Heart left ventricle (tissue), 16 donors: ENCODE results near the gene FBXO9. TPM values are rescaled to one million over a fixed set of nuclear protein-coding genes. Genes with fewer than 3 reads are reported as not detected.

Experiments
- ATAC-seq, 4 donors: fragments of 200-7000 bp; cut with Tn5 transposase; one replicate each; pipeline ENCODE4 v1.9.1; 2020 to 2022; ENCODE audit warnings: moderate library complexity in 4 of 4, mild to moderate bottlenecking in 3 of 4, moderate number of reproducible peaks in 1 of 4
- DNase-seq, 5 donors: peaks; one replicate each; pipeline ENCODE4 v3.0.0-alpha.2; 2020
- H3K27ac ChIP-seq, 12 donors: fragments of 200-600 bp; sonication (generic) in 4 of 12; one replicate each; pipeline versions ENCODE4 v1.5.0 to v1.8.0; 2016 to 2022; ENCODE audit warnings: mild to moderate bottlenecking in 2 of 12
- H3K27me3 ChIP-seq, 9 donors: fragments of 200-600 bp; sonication (generic) in 2 of 9; one replicate each; pipeline versions ENCODE4 v1.5.1 to v1.8.0; 2016 to 2022; ENCODE audit warnings: mild to moderate bottlenecking in 3 of 9
- H3K36me3 ChIP-seq, 9 donors: fragments of 200-600 bp; sonication (generic) in 2 of 9; one replicate each; pipeline versions ENCODE4 v1.5.0 to v1.8.0; 2018 to 2022; ENCODE audit warnings: mild to moderate bottlenecking in 2 of 9
- H3K4me1 ChIP-seq, 12 donors: fragments of 200-600 bp; sonication (generic) in 4 of 12; one replicate each; pipeline versions ENCODE4 v1.5.0 to v1.8.0; 2016 to 2022; ENCODE audit warnings: mild to moderate bottlenecking in 3 of 12
- H3K4me3 ChIP-seq, 12 donors: fragments of 200-600 bp; sonication (generic) in 4 of 12; one replicate each; pipeline versions ENCODE4 v1.5.0 to v1.8.0; 2017 to 2022; ENCODE audit warnings: mild to moderate bottlenecking in 9 of 12, moderate library complexity in 4 of 12
- H3K9me3 ChIP-seq, 12 donors: fragments of 200-600 bp; sonication (generic) in 4 of 12; one replicate each; pipeline versions ENCODE4 v1.5.0 to v1.8.0; 2016 to 2022; ENCODE audit warnings: mild to moderate bottlenecking in 1 of 12
- POLR2A ChIP-seq, 2 donors: fragments of 450-650 bp; IDR thresholded peaks; one replicate each; pipeline ENCODE4 v1.6.1; 2017; ENCODE audit warnings: antibody characterized with exemption in 2 of 2, mild to moderate bottlenecking in 2 of 2, moderate library complexity in 2 of 2
- WGBS, 4 donors: extraction: QIAGEN DNeasy Blood & Tissue Kit in 2 of 4; methylation state at CpG; one replicate each; pipeline versions ENCODE4 v1.1.5 to v1.1.7; 2013 to 2018; 5-methylcytosine and 5-hydroxymethylcytosine counted together
- intact Hi-C, 10 donors: fragments of 100-400 bp; cut with DNase I; formaldehyde crosslinking; loops; one replicate each; pipeline versions ENCODE4 v1.11.1 to v1.14.2; 2022
- polyA plus RNA-seq, 2 donors: library from polyadenylated mRNA; stranded (reverse); fragments of 200-250 nt; gene quantifications; one replicate each; pipeline ENCODE4 v1.2.3, GENCODE V29; 2013
- total RNA-seq, 9 donors: library from RNA; depleted of rRNA in 2 of 9; stranded (reverse); fragments of >200 nt in 2 of 9; fragmentation: NEBNext Ultra II Directional in 3 of 9; extraction: Animal tissue kit (Norgen Biotek cat#: 25700) in 3 of 9; gene quantifications; one replicate each; pipeline versions ENCODE4 v1.1.0 to v1.2.4, GENCODE V29; 2016 to 2023
- TF ChIP-seq, protein P1 (sequence below), 12 donors: fragments of 200-600 bp; sonication (generic) in 4 of 12; IDR thresholded peaks; one replicate each; pipeline versions ENCODE4 v1.5.0 to v1.8.0; 2018 to 2022; ENCODE audit warnings: antibody characterized with exemption in 12 of 12, mild to moderate bottlenecking in 5 of 12
- donor health status: ischemic (EF 13 %, LVEDD 7.1; RV severe dilation, severe dysfunction).
- donor health status: healthy with polysubstance abuse.
- donor health status: DM: no; HTN: yes; CAD: no.
- donor health status: DM: no; HTN: no; CAD: no.
- donor health status: ischemic (EF 25% LVEDD 6.9; RV normal size, moderate dysfunction).
- donor health status: ischemic (EF 25% LVEDD 5.7; RV mildly dilated, moderate dysfunction).
- donor health status: healthy.
- donor health status: DM: yes; HTN: yes; CAD: no.
- donor health status: ischemic (EF 35%, LVEDD 5.7; RV mildly dilated, moderate dysfunction).
- donor health status: nonischemic (EF 11% LVEDD 7.7; RV severe dilation, severe dysfunction).
- donor health status: DM: yes; HTN: yes; CAD: no.
- donor health status: PGD.
- donor health status: ischemic (EF 29% LVEDD 5.4; RV normal size, mild dysfunction).
- donor health status: nonischemic (EF 23%, LVEDD 6.1; RV moderate dilation, normal function).

The FBXO9 gene
- total and polyA plus RNA-seq, 11 donors: 9.0 to 98.9 (median 69.7) TPM

DNA sequence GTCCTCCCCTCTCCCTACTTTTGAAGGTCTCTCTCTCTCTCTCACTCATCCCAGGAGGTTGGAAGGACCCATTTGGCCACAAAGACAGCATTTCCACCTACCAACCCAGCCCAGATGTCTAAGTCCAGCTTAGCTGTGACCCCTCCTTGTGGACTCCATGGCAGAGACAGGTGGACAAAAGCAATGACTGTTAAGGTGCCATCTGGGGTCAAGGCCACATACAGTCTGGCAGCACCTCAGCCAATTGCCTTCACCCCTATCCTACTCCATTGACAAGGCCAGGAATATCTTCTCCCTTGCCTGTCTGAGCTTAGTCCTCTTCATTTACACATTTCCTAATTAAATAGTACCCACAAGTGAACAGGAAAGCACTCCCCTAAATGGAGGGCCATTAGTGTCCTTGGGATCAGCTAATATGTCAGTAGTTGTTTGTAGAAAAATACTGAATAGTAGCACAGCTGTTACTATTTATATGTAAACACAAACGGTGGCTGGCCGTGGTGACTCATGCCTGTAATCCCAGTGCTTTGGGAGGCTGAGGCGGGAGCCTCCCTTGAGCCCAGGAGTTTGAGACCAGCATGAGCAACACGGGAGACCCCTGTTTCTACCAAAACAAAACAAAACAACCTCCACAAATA is 54.7 kb downstream of the FBXO9 start:
- DNase-seq (no peak), ATAC-seq (no peak)
- H3K36me3 ChIP-seq: no peaks in the 10 kb centered on the region
- H3K4me3 ChIP-seq: no peak overlapping the region
- H3K27ac ChIP-seq: peak overlapping the region in 1 of 12 donors; percentile 34
- TF ChIP-seq, protein P1, sequence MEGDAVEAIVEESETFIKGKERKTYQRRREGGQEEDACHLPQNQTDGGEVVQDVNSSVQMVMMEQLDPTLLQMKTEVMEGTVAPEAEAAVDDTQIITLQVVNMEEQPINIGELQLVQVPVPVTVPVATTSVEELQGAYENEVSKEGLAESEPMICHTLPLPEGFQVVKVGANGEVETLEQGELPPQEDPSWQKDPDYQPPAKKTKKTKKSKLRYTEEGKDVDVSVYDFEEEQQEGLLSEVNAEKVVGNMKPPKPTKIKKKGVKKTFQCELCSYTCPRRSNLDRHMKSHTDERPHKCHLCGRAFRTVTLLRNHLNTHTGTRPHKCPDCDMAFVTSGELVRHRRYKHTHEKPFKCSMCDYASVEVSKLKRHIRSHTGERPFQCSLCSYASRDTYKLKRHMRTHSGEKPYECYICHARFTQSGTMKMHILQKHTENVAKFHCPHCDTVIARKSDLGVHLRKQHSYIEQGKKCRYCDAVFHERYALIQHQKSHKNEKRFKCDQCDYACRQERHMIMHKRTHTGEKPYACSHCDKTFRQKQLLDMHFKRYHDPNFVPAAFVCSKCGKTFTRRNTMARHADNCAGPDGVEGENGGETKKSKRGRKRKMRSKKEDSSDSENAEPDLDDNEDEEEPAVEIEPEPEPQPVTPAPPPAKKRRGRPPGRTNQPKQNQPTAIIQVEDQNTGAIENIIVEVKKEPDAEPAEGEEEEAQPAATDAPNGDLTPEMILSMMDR (IDR thresholded peaks at IDR 0.05): no peak
- TF ChIP-seq POLR2A (IDR thresholded peaks at IDR 0.05): no peak
- H3K9me3 ChIP-seq: peaks cover 0 to 6% (median 0%) of the 10 kb centered on the region in 12 donors
- no peaks in the 10 kb centered on the region for H3K4me1 ChIP-seq
- peaks cover 0 to under 1% (median 0%) of the 10 kb centered on the region in 9 donors for H3K27me3 ChIP-seq
- intact Hi-C loops: no loop called here
- 47 to 63% (median 58%) methylated on average over 4 of the region's 4 CpGs for WGBS, 4 donors

DNA sequence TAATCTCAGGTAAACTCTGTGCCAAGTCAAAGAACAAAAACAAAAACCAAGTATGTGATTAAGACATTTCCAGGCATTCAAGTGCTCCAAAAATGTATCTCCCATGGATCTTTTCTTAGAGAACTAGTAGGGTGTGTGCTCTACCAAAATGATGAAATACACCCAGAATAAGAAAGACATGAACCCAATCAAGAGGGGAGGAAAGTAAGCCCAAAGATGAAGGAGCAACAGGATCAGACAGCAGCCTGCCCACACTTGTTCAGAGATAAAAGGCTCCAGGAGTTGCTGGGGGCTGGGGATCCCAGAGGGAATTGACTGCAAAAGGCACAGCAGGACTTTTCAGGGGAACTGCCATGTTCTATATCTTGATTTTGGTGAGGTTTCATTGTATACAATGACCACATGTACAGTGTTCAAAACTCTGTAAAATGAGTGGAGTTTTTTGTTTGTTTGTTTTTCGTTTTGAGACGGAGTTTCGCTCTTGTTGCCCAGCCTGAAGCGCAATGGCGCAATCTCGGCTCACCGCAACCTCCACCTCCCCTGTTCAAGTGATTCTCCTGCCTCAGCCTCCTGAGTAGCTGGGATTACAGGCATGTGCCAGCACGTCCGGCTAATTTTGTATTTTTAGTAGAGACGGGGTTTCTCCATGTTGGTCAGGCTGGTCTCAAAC is 59.1 kb downstream of the FBXO9 start:
- TF ChIP-seq, protein P1 (IDR thresholded peaks at IDR 0.05): no peak
- TF ChIP-seq POLR2A (IDR thresholded peaks at IDR 0.05): no peak
- H3K4me1 ChIP-seq: no peaks in the 10 kb centered on the region
- ATAC-seq (no peak), DNase-seq (no peak)
- no peak overlapping the region for H3K27ac ChIP-seq
- H3K9me3 ChIP-seq: no peaks in the 10 kb centered on the region
- intact Hi-C loops: no loop called here
- no peaks in the 10 kb centered on the region for H3K36me3 ChIP-seq
- WGBS, 4 donors: 91 to 98% (median 94%) methylated on average over 10 of the region's 10 CpGs
- H3K4me3 ChIP-seq: no peak overlapping the region
- peaks cover 0 to 6% (median 0%) of the 10 kb centered on the region in 9 donors for H3K27me3 ChIP-seq

DNA sequence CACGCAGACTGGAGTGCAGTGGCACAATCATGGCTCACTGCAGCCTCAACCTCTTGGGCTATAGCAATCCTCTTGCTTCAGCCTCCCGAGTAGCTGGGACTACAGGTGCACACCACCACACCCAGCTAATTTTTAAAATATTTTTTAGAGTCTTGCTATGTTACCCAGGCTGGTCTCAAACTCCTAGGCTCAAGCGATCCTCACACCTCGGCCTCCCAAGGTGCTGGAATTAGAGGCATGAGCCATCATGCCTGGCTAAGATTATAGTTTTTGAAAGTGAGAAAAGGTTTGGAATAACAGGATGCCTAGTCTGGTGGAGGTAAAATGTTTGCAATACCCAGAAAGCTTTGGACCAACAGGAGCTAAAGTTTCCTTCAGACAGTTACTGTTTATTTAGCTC is 60.1 kb downstream of the FBXO9 start:
- intact Hi-C loops: no loop called here
- Histone ChIP-seq H3K36me3 (no peaks in the 10 kb centered on the region), H3K27ac (no peak overlapping the region), H3K27me3 (peaks cover 0 to 6% (median 0%) of the 10 kb centered on the region in 9 donors), H3K9me3 (no peaks in the 10 kb centered on the region), H3K4me1 (no peaks in the 10 kb centered on the region), H3K4me3 (no peak overlapping the region)
- 82 to 95% (median 92%) methylated on average over 4 of the region's 4 CpGs for WGBS, 4 donors
- ATAC-seq: no peak
- TF ChIP-seq, protein P1 (IDR thresholded peaks at IDR 0.05): no peak
- TF ChIP-seq POLR2A (IDR thresholded peaks at IDR 0.05): no peak
- no peak for DNase-seq

DNA sequence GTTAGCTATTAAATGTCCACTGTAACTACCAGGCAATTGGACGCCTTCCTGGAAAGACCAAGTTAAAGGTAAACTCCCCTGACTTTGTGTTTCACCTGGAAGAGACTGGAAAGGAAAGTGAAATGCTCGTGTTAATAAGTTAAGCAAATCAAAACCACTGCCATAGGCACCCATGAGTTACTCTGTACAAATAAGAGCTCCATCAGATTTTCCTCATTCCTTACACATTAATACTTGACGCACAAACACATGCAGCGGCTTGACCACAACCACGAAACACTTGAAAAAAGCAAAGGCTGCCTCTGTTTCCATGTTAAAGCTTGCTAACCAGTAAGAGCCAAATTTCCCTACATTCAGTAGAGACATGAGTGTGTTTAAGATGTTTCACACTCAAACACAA is 63.6 kb downstream of the FBXO9 start:
- intact Hi-C loops: no loop called here
- H3K27ac ChIP-seq: no peak overlapping the region
- no peaks in the 10 kb centered on the region for H3K36me3 ChIP-seq
- H3K9me3 ChIP-seq: no peaks in the 10 kb centered on the region
- DNase-seq (no peak), ATAC-seq (no peak)
- no peak overlapping the region for H3K4me3 ChIP-seq
- 83 to 91% (median 90%) methylated on average over 5 of the region's 5 CpGs for WGBS, 4 donors
- H3K4me1 ChIP-seq: no peaks in the 10 kb centered on the region
- no peak for TF ChIP-seq POLR2A (IDR thresholded peaks at IDR 0.05)
- TF ChIP-seq, protein P1 (IDR thresholded peaks at IDR 0.05): no peak
- peaks cover 0 to 6% (median 0%) of the 10 kb centered on the region in 9 donors for H3K27me3 ChIP-seq
